ENCODE measurements around the gene EBLN1.
A peak's percentile ranks its signal among the peaks of the same experiment; 100 is the strongest.

EBLN1 gene

GRCh38 chr10:22217842-22218241 is at the start of gene EBLN1:
EBLN1 (minus strand) TSS chr10:22218015; CDS start chr10:22209983, 8,032 bp downstream.
- no peak for DNase-seq

DNA sequence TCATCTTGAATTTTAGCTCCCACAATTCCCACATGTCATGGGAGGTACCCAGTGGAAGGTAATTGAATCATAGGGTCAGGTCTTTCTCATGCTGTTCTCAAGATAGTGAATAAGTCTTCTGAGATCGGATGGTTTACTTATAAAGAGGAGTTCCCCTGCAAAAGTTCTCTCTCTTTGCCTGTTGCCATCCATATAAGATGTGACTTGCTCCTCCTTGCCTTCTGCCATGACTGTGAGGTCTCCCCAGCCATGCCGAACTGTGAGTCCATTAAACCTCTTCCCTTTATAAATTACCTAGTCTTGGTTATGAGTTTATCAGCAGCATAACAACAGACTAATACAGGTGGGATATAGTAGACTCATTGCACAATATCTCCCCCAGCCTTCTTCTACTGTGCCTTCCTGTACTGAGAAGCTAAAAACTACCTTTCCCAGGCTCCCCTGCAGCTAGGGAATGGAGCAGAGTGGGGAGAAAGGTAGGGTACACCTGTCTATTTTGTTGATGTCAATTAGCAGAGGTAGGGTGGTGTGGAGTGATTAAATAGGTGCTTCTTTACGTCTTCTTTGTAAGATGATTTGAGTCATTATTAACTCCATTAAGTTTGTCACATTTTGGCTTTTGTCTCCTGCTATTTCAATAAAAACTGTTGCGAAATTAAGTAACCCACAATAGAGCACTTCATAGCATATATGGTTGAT is 48.2 kb upstream of the EBLN1 start:
- DNase-seq = no peak

- DNase-seq = no peak
Measured at GRCh38 chr10:22263106-22263505, 45.3 kb upstream of the EBLN1 start.

DNA sequence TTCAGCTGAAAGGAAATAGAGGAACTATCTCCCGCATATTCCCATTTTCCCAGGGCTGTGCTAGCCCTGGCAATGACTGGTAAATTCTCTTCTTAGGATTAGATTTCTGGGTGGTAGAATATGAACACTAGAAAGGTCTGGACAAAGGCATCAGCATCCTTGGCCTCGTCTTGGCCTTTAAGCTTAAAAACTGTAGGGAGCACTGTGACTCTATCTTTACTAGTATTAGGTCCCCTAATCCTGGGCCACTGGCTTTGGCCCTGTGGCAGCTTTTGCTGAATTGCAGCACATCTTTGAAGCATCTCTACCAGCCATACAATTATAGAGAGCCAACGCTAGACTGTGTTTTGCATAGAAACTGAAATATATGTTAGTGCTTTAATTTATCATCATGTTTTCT is 41.5 kb upstream of the EBLN1 start:
- no peak for DNase-seq

- DNase-seq = no peak
Measured at GRCh38 chr10:22258471-22258870, 40.7 kb upstream of the EBLN1 start.

DNA sequence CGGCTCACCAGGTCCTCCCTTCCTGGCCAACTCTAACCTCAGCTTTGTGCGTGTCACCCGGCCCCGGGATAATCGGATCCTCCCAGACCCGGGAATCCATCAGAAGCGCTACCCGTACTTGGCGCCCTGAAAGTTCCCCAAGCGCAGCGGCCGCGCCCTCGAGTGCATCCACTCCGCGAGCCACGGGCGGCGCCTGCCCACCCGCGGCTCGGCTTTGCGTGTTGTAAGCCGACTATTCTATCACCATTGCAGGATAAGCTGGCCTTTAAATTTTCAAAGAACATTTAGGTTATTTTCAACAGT is 35.7 kb upstream of the EBLN1 start:
- DNase-seq = peak; percentile 27

DNA sequence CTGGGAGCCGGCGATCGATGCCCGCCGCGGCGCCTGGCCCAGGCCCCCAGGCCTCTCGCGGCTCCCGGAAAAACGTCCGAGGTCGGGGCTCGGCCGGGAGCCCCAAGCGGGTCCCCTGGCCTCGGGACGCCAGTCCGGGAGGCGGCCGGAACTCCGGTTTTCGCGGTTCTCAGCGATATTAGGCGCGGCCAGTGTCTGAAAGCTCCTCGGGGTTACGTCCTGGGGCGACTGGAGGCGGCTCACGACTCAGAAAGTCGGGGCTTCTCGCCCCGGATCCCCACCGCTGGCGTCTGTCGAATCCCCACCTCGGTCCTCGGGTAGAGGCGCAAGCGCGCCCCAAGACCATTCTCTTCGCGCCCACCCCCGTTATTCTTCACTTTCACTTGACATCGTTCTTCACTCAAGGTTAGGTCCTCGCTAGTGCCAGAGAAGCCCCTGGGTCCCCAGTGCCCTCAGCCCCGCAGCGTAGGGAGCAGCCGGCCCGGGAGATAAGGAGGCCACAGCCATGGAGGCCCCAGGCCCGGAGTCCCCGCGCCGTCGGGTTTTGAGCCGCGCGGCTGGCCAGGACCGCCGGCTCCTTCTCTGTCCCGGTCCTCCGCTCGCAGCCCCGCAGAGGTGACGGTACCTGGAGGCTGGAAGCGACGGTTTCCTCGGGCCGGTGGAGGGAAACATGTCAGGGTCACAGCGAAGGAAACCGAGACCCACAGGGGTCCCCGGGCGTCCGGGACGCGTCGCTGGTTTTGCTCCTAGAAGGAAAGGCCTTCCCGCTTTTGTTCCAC is 35.2 kb upstream of the EBLN1 start:
- DNase-seq = peak; percentile 31

GRCh38 chr10:22252224-22252800 is 34.5 kb upstream of the EBLN1 start:
- peak; percentile 82 for DNase-seq

DNA sequence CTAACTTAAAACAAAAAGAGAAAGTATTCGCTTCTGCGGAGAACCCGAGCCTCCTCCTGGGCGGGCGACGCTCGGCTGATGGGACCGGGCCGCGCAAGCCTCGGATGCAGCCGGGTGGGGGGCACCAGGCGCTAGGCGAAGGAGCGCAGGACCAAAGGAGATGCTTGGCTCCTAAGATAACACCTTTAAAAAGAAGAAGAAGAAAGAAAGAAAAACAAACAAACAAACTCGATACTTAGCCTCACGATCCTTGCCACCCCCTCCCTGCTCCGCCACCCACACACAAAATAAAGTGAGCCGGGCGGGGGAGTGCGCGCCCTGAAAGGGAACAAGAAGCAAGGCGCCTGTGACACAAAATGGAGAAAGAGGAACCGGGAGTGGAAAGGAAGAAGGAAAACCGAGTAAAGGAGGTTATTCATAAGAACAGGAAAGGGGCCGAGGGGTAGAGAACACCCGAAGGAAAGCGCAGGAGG is 34.0 kb upstream of the EBLN1 start:
- DNase-seq = peak; percentile 70

GRCh38 chr10:22250897-22251660 is 33.3 kb upstream of the EBLN1 start:
- no peak for DNase-seq

- DNase-seq = no peak
Measured at GRCh38 chr10:22247636-22248035, 29.8 kb upstream of the EBLN1 start.

GRCh38 chr10:22246680-22247391 is 29.0 kb upstream of the EBLN1 start:
- peak; percentile 35 for DNase-seq

DNA sequence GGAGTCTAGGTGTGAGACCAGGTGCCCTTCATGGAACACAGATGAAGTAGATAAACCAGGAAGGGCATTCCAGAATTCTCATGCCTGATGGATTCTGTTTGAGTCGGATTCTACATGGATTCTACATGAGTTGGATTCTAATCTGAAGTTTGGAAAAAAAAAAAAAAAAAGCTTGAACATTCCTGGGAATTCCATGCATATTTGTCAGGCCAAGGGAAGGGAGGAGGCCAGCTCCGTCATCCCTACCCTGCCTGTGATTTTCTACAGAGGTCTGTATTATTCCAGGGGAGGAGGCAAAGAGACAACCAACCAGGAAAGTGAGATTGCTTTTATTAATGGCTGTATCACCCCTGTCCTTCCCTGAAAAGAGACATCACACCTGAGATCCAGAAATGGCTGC is 27.8 kb upstream of the EBLN1 start:
- DNase-seq = no peak

DNA sequence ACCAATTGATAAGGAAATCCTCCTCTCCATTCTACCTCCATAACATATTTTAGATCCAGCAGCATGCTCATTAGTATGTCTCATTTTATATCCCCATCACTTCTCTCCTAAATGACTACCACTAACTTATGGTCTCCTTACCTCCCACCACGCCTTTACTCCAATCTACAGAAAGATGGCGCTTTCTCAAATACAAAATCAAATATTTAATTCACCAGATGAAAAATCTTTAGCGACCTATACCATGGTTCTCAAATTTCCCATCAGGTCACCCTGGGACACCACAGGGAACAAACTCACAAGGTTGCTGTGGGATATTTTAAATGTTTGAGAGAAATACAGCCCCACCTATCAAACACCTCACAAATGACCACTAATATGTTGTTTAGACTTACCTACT is 27.0 kb upstream of the EBLN1 start:
- DNase-seq = no peak

- DNase-seq = no peak
Measured at GRCh38 chr10:22244001-22244400, 26.2 kb upstream of the EBLN1 start.

DNA sequence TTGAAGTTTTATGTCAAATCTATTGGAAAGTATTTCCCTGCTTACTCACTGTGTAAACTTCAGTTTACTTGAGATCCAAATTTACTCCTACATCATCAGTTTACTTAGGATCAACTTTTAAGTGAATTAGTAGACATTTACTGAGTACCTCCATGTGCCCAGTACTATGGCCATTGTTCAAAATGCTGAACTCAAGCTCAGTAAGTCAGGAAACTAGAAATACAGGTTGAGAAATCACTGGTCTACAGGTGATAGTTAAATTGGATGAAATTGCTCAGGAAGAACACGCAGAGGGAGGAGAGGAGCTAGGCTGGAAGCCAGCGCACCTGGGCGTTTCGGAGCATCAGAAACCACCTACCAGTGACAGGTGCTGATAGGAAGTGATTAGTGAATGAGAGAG is 25.5 kb upstream of the EBLN1 start:
- DNase-seq = no peak

GRCh38 chr10:22231260-22231659 is 13.4 kb upstream of the EBLN1 start:
- no peak for DNase-seq

DNA sequence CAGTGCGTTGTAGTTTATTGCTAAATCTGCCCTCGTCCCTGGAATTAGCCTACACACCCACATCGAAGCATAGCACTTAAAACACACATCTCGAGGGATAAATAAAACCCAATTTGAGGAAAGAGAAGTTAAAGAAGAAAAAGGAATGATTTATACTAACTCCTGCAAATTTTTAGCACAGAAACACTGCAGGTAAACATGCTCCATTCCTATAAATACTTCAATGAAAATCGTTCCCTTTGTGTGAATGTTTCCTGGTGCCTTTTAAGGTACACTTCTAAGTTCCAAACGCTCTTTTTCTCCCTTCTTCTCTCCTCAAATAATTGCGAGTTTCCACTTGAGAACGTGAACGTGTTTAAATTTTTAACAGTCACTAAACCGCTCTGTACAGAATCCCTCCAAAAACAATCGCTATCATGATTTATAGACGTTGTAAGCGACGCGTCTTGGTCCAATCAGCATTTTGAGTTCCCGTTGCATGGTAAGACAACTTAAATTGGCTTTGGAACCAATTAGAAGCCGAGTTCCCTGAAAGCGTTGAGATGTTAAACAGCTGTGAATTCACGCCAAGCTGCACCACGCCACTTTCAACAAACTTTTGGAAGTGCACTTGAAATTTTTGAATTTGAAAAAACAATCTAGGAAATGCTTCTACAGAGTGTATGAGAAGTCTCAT is 12.5 kb upstream of the EBLN1 start:
- DNase-seq = no peak

- no peak for DNase-seq
Measured at GRCh38 chr10:22229802-22230157, 12.0 kb upstream of the EBLN1 start.

GRCh38 chr10:22228943-22229801 is 11.4 kb upstream of the EBLN1 start:
- peak; percentile 74 for DNase-seq

All from stimulated activated naive CD4-positive, alpha-beta T cell treated with Interleukin-2 at 50 U/mL for 16 hours (primary cell).